Caco-2 (cell line): Measurements from ENCODE around the gene KLHL24. TPM values are rescaled to one million over a fixed set of nuclear protein-coding genes. Genes with fewer than 3 reads are reported as not detected.

Experiments
- BruUV-seq: library from RNA; stranded (reverse); fragments of 400-500 nt; replicated peaks from 2 replicates; lab custom pipeline; 2021; lab: Mats Ljungman, UMichigan
- CTCF ChIA-PET: fragments of 300-600 bp; sonication (Branson Sonifier 250); formaldehyde crosslinking; loops from one replicate; lab custom pipeline; 2022; ENCODE audit warnings: antibody characterized with exemption; lab: Charles Lee
- POLR2A ChIA-PET: fragments of 300-600 bp; sonication (Branson Sonifier 250); formaldehyde crosslinking; loops from one replicate; lab custom pipeline; 2022; ENCODE audit warnings: antibody characterized with exemption; lab: Charles Lee
- DNase-seq, 2 experiments: peaks; one replicate each; pipeline versions ENCODE4 v3.0.0 to v3.0.0-alpha.2; 2020 to 2022
- H3K27me3 ChIP-seq: replicated peaks from 2 replicates; pipeline ENCODE4 v1.6.0; 2011; ENCODE audit warnings: low read length; ENCODE audit not compliant: control insufficient read depth, insufficient read depth
- H3K36me3 ChIP-seq: 2 replicates; pipeline ENCODE4 v1.5.1; 2011; ENCODE audit warnings: low read length; ENCODE audit not compliant: control insufficient read depth, insufficient read depth
- H3K4me1 ChIP-seq: fragments of 250-450 bp; sonication (Bioruptor Pico); 2 replicates; pipeline ENCODE4 v1.5.1; 2020; ENCODE audit warnings: mild to moderate bottlenecking
- H3K4me3 ChIP-seq: 2 replicates; pipeline ENCODE4 v1.5.1; 2011; ENCODE audit warnings: low read depth, mild to moderate bottlenecking, control low read depth, low read length
- H3K9me3 ChIP-seq: fragments of 250-450 bp; sonication (Bioruptor Pico); 2 replicates; pipeline ENCODE4 v1.5.1; 2020; ENCODE audit warnings: mild to moderate bottlenecking, moderate library complexity
- H3K27ac Mint-ChIP-seq: one replicate; pipeline ENCODE4 v1.8.0; 2022; ENCODE audit warnings: mixed read lengths; ENCODE audit not compliant: unreplicated experiment
- H3K27me3 Mint-ChIP-seq: one replicate; pipeline ENCODE4 v1.8.0; 2022; ENCODE audit warnings: mixed read lengths; ENCODE audit not compliant: insufficient read depth, unreplicated experiment
- H3K36me3 Mint-ChIP-seq: one replicate; pipeline ENCODE4 v1.8.0; 2022; ENCODE audit warnings: mild to moderate bottlenecking, mixed read lengths; ENCODE audit not compliant: insufficient read depth, unreplicated experiment
- H3K4me1 Mint-ChIP-seq: one replicate; pipeline ENCODE4 v1.8.0; 2022; ENCODE audit warnings: low read depth, mixed read lengths; ENCODE audit not compliant: unreplicated experiment
- H3K4me3 Mint-ChIP-seq: one replicate; pipeline ENCODE4 v1.8.0; 2022; ENCODE audit warnings: mild to moderate bottlenecking, moderate library complexity, mixed read lengths; ENCODE audit not compliant: unreplicated experiment
- H3K9me3 Mint-ChIP-seq: one replicate; pipeline ENCODE4 v1.8.0; 2022; ENCODE audit warnings: mixed read lengths; ENCODE audit not compliant: unreplicated experiment
- CTCF ChIP-seq, 2 experiments: fragments of 200-600 bp in 1 of 2; IDR thresholded peaks; 1 replicate in 1 of 2; 2 replicates in 1 of 2; pipeline versions ENCODE4 v1.5.1 to v1.8.0; 2011 to 2022; ENCODE audit warnings: antibody characterized with exemption in 1 of 2, control low read depth in 1 of 2, inconsistent platforms in 1 of 2, low read depth in 1 of 2, low read length in 1 of 2, mild to moderate bottlenecking in 1 of 2, moderate library complexity in 1 of 2; ENCODE audit not compliant: insufficient read depth in 1 of 2, severe bottlenecking in 1 of 2, unreplicated experiment in 1 of 2
- intact Hi-C: fragments of 100-400 bp; cut with micrococcal nuclease; formaldehyde crosslinking; loops from one replicate; pipeline ENCODE4 v1.10.0; 2022; ENCODE audit not compliant: unreplicated experiment
- total RNA-seq: library from RNA; stranded (reverse); gene quantifications from 2 replicates; pipeline ENCODE4 v1.2.3, GENCODE V29; 2022

Gene KLHL24
- total RNA-seq, 1 experiment from 2014 or later, result 17.6 TPM

GRCh38 chr3:183730361-183730760 is 94.9 kb downstream of the KLHL24 start:
- no peak overlapping the region for H3K4me3 Mint-ChIP-seq
- ChIA-PET CTCF (no interaction called here), POLR2A (no interaction called here)
- Histone ChIP-seq H3K4me1 (no peaks in the 10 kb centered on the region), H3K36me3 (peaks cover 1% of the 10 kb centered on the region), H3K4me3 (no peak overlapping the region), H3K9me3 (no peaks in the 10 kb centered on the region), H3K27me3 (no peaks in the 10 kb centered on the region)
- H3K36me3 Mint-ChIP-seq, result peaks cover 59% of the 10 kb centered on the region
- H3K27me3 Mint-ChIP-seq, result no peaks in the 10 kb centered on the region
- no peak for TF ChIP-seq CTCF (IDR thresholded peaks at IDR 0.05; ENCODE audit: insufficient read depth in 1 of 2, low read depth in 1 of 2, low read length in 1 of 2, severe bottlenecking in 1 of 2, unreplicated experiment in 1 of 2)
- no peak overlapping the region for H3K27ac Mint-ChIP-seq
- no peaks in the 10 kb centered on the region for H3K4me1 Mint-ChIP-seq
- intact Hi-C loops, result no loop called here
- DNase-seq, result no peak
- H3K9me3 Mint-ChIP-seq, result no peaks in the 10 kb centered on the region
- no TSS peak for BruUV-seq

- Mint-ChIP-seq H3K4me3 (no peak overlapping the region), H3K4me1 (no peaks in the 10 kb centered on the region), H3K27me3 (no peaks in the 10 kb centered on the region), H3K27ac (no peak overlapping the region), H3K36me3 (peaks cover 56% of the 10 kb centered on the region), H3K9me3 (no peaks in the 10 kb centered on the region)
- H3K36me3 ChIP-seq, result peaks cover 1% of the 10 kb centered on the region
- no peaks in the 10 kb centered on the region for H3K9me3 ChIP-seq
- no TSS peak for BruUV-seq
- H3K27me3 ChIP-seq, result no peaks in the 10 kb centered on the region
- TF ChIP-seq CTCF (IDR thresholded peaks at IDR 0.05; ENCODE audit: insufficient read depth in 1 of 2, low read depth in 1 of 2, low read length in 1 of 2, severe bottlenecking in 1 of 2, unreplicated experiment in 1 of 2), result no peak
- POLR2A ChIA-PET, result no interaction called here
- no peaks in the 10 kb centered on the region for H3K4me1 ChIP-seq
- CTCF ChIA-PET, result no interaction called here
- DNase-seq, result no peak
- intact Hi-C loops, result no loop called here
- H3K4me3 ChIP-seq, result no peak overlapping the region
Observed at GRCh38 chr3:183731611-183732010, 96.2 kb downstream of the KLHL24 start.

GRCh38 chr3:183733553-183733952 is 98.1 kb downstream of the KLHL24 start:
- CTCF ChIA-PET, result no interaction called here
- no peak overlapping the region for H3K27ac Mint-ChIP-seq

More at GRCh38 chr3:183733553-183733952, 98.1 kb downstream of the KLHL24 start:
- POLR2A ChIA-PET, result no interaction called here
- BruUV-seq, result no TSS peak
- TF ChIP-seq CTCF (IDR thresholded peaks at IDR 0.05; ENCODE audit: insufficient read depth in 1 of 2, low read depth in 1 of 2, low read length in 1 of 2, severe bottlenecking in 1 of 2, unreplicated experiment in 1 of 2), result no peak
- intact Hi-C loops, result no loop called here
- no peaks in the 10 kb centered on the region for H3K9me3 ChIP-seq
- no peaks in the 10 kb centered on the region for H3K27me3 Mint-ChIP-seq
- H3K4me3 ChIP-seq, result no peak overlapping the region
- no peaks in the 10 kb centered on the region for H3K9me3 Mint-ChIP-seq
- DNase-seq, result no peak
- no peaks in the 10 kb centered on the region for H3K27me3 ChIP-seq
- H3K4me1 ChIP-seq, result no peaks in the 10 kb centered on the region
- H3K4me1 Mint-ChIP-seq, result no peaks in the 10 kb centered on the region
- peaks cover 3% of the 10 kb centered on the region for H3K36me3 ChIP-seq
- no peak overlapping the region for H3K4me3 Mint-ChIP-seq
- H3K36me3 Mint-ChIP-seq, result peaks cover 54% of the 10 kb centered on the region

Other genes with a start within 250 kb of the KLHL24 start
- 3.9 and 4.6 TPM in 2 replicates for gene MCF2L2, start 207.0 kb upstream of the KLHL24 start, total RNA-seq
- not detected in 2 replicates for gene KLHL6, start 79.9 kb upstream of the KLHL24 start, total RNA-seq
- 34.5 and 37.7 TPM in 2 replicates for gene YEATS2, start 62.2 kb downstream of the KLHL24 start, total RNA-seq
- gene MAP6D1, start 190.0 kb downstream of the KLHL24 start, total RNA-seq, result 2.9 and 5.1 TPM in 2 replicates
- 91.3 and 97.0 TPM in 2 replicates for gene PARL, start 249.3 kb downstream of the KLHL24 start, total RNA-seq